HG03565 (cell line): Measurements from ENCODE around the gene ANKRD11.
"Not testable (repeated sequence)": the region's sequence is repeated elsewhere in the genome, so short reads cannot be mapped to it uniquely, and the experiment has no call there.

ENCODE experiments used
- ATAC-seq: cut with Tn5 transposase; IDR thresholded peaks from one replicate; pipeline ENCODE4 v1.9.1; 2021; ENCODE audit warnings: mild to moderate bottlenecking, moderate library complexity; ENCODE audit not compliant: unreplicated experiment

Gene ANKRD11

GRCh38 chr16:89369266-89369895 lies 121.0 kb downstream of the ANKRD11 start:
- no peak for ATAC-seq

GRCh38 chr16:89368604-89369249 lies 121.6 kb downstream of the ANKRD11 start:
- no peak for ATAC-seq

- no peak for ATAC-seq
Measured at GRCh38 chr16:89367538-89367915, 122.8 kb downstream of the ANKRD11 start.

- ATAC-seq, result no peak
Measured at GRCh38 chr16:89366561-89367537, 123.5 kb downstream of the ANKRD11 start.

- no peak for ATAC-seq
Measured at GRCh38 chr16:89365996-89366395, 124.4 kb downstream of the ANKRD11 start.

- ATAC-seq, result no peak
Measured at GRCh38 chr16:89365044-89365467, 125.3 kb downstream of the ANKRD11 start.

GRCh38 chr16:89364606-89365005 lies 125.8 kb downstream of the ANKRD11 start:
- ATAC-seq, result no peak

- ATAC-seq, result no peak
Measured at GRCh38 chr16:89363621-89364393, 126.6 kb downstream of the ANKRD11 start.

GRCh38 chr16:89362540-89363223 lies 127.7 kb downstream of the ANKRD11 start:
- ATAC-seq, result not testable (repeated sequence)

GRCh38 chr16:89361751-89362539 lies 128.4 kb downstream of the ANKRD11 start:
- peak; percentile 45 for ATAC-seq

GRCh38 chr16:89360760-89361435 lies 129.5 kb downstream of the ANKRD11 start:
- no peak for ATAC-seq

- ATAC-seq, result no peak
Measured at GRCh38 chr16:89359264-89360147, 130.9 kb downstream of the ANKRD11 start.

- no peak for ATAC-seq
Measured at GRCh38 chr16:89358030-89359005, 132.0 kb downstream of the ANKRD11 start.

- ATAC-seq, result no peak
Measured at GRCh38 chr16:89357055-89357816, 133.1 kb downstream of the ANKRD11 start.

GRCh38 chr16:89355686-89356085 lies 134.7 kb downstream of the ANKRD11 start:
- ATAC-seq, result no peak

- ATAC-seq, result no peak
Measured at GRCh38 chr16:89355007-89355406, 135.4 kb downstream of the ANKRD11 start.
